ENCODE data around the gene ECEL1.

The ECEL1 gene

DNA sequence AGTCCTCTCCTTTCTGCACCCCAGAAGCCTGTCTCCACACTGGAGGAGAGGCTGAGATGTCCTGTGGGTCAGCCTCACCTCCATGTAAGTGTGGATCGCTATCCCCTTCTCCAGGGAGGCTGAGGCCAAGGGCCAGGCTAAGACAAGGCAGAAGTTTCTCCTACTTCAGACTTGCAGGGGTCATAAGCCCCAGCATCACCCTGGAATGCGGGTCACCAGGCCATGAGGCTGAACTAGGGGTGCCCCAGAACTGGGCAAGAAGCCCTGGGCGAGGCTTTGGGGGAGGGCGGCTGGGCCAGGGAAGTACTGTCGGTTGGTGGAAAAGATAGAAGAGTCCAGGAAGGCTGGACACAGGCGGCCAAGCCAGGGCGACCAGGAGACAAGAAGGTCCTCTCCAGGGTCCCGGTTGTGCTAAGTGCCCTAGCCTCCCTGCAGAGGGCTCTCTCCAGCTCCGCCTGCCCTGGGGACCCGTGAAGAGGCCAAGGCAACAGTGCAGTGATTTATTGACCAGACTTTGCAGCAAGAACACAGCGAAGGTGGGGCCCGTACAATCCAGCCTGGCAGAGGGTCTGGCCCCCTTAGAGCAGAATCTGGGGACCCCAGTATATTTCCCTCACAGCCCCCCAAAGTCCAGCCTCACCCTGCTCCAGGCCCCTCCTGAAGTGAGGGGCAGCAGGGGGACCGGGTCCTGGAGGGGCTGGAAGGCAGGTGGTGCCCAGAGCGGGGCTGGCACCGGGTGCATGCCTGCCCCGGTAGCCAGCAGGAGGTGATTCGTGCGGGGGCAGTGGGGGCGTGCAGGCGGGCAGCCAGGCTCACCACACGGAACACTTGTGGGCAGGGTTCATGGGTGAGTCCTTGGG is 8.1 kb downstream of the ECEL1 start:
- no peak overlapping the region for H3K4me3 ChIP-seq (ENCODE audit: severe bottlenecking)
- TF ChIP-seq CTCF (IDR thresholded peaks at IDR 0.05; ENCODE audit: poor library complexity, severe bottlenecking) = no peak
- H3K36me3 ChIP-seq (ENCODE audit: low read depth) = no peaks in the 10 kb centered on the region
- H3K27me3 ChIP-seq (ENCODE audit: insufficient read depth, poor library complexity, severe bottlenecking) = peaks cover 10% of the 10 kb centered on the region
- H3K27ac ChIP-seq (ENCODE audit: poor library complexity, severe bottlenecking) = no peak overlapping the region
- peak; percentile 49 for DNase-seq (ENCODE audit: low spot score)
- H3K9me3 ChIP-seq (ENCODE audit: severe bottlenecking) = no peaks in the 10 kb centered on the region
- H3K4me1 ChIP-seq (ENCODE audit: insufficient read depth, poor library complexity, severe bottlenecking) = no peaks in the 10 kb centered on the region
- ATAC-seq (ENCODE audit: low read depth) = no peak

DNA sequence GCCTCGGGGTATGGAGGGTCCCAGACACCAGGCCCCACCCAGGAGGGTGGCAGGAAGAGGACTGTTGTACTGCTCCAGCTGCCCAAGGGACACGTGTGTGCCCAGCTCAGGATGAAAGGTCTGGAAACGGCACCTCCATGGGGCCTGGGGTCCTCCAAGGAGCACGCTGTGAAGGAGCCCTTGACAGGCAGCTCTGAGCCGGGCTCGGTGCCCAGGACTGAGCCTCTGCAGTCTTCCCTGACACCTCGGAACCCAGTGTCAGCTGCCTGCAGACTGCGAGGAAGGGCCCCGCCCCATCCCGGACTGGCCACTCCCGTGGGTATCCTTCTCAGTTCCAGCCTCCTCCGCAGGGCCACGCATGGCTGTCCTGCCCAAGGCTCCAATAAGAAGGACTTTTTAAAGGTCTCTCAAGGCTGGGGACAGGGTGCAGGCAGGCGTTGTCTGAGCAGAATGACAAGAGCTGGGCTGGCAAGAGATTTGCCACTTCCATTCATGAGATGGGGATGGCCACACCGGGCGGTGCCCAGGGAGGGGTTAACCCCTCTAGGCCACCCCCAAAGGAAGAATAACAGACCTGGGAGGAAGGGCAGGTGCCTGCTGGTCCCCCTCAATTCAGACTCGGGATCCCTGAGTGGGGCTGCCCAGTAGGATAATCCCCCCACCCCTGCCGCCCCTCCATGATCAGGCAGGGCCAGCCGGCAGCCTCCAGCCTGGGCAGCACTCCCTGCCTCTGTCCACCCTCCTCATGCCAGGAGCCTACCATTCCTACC is 8.9 kb downstream of the ECEL1 start:
- Histone ChIP-seq H3K27ac (ENCODE audit: poor library complexity, severe bottlenecking) (no peak overlapping the region), H3K4me3 (ENCODE audit: severe bottlenecking) (no peak overlapping the region), H3K36me3 (ENCODE audit: low read depth) (no peaks in the 10 kb centered on the region), H3K27me3 (ENCODE audit: insufficient read depth, poor library complexity, severe bottlenecking) (peaks cover 15% of the 10 kb centered on the region), H3K9me3 (ENCODE audit: severe bottlenecking) (no peaks in the 10 kb centered on the region), H3K4me1 (ENCODE audit: insufficient read depth, poor library complexity, severe bottlenecking) (no peaks in the 10 kb centered on the region)
- ATAC-seq (ENCODE audit: low read depth) (no peak), DNase-seq (ENCODE audit: low spot score) (peak; percentile 60)
- TF ChIP-seq CTCF (IDR thresholded peaks at IDR 0.05; ENCODE audit: poor library complexity, severe bottlenecking) = no peak

- Histone ChIP-seq H3K4me1 (ENCODE audit: insufficient read depth, poor library complexity, severe bottlenecking) (no peaks in the 10 kb centered on the region), H3K36me3 (ENCODE audit: low read depth) (no peaks in the 10 kb centered on the region), H3K9me3 (ENCODE audit: severe bottlenecking) (no peaks in the 10 kb centered on the region), H3K27ac (ENCODE audit: poor library complexity, severe bottlenecking) (no peak overlapping the region), H3K4me3 (ENCODE audit: severe bottlenecking) (no peak overlapping the region), H3K27me3 (ENCODE audit: insufficient read depth, poor library complexity, severe bottlenecking) (peaks cover 22% of the 10 kb centered on the region)
- TF ChIP-seq CTCF (IDR thresholded peaks at IDR 0.05; ENCODE audit: poor library complexity, severe bottlenecking) = no peak
- peak; percentile 42 for DNase-seq (ENCODE audit: low spot score)
- no peak for ATAC-seq (ENCODE audit: low read depth)
Measured at GRCh38 chr2:232477751-232478510, 9.7 kb downstream of the ECEL1 start.

- Histone ChIP-seq H3K27me3 (ENCODE audit: insufficient read depth, poor library complexity, severe bottlenecking) (peaks cover 22% of the 10 kb centered on the region), H3K27ac (ENCODE audit: poor library complexity, severe bottlenecking) (no peak overlapping the region), H3K9me3 (ENCODE audit: severe bottlenecking) (no peaks in the 10 kb centered on the region), H3K4me3 (ENCODE audit: severe bottlenecking) (no peak overlapping the region), H3K36me3 (ENCODE audit: low read depth) (no peaks in the 10 kb centered on the region), H3K4me1 (ENCODE audit: insufficient read depth, poor library complexity, severe bottlenecking) (no peaks in the 10 kb centered on the region)
- TF ChIP-seq CTCF (IDR thresholded peaks at IDR 0.05; ENCODE audit: poor library complexity, severe bottlenecking) = no peak
- DNase-seq (ENCODE audit: low spot score) = peak; percentile 26
- ATAC-seq (ENCODE audit: low read depth) = no peak
Measured at GRCh38 chr2:232476791-232477190, 10.8 kb downstream of the ECEL1 start.
